Upper lobe of left lung (tissue), 6 donors: ENCODE results near the gene PHTF1. TPM values are rescaled to one million over a fixed set of nuclear protein-coding genes. Genes with fewer than 3 reads are reported as not detected.

Source experiments
- ATAC-seq, 2 donors: fragments of 200-7000 bp; cut with Tn5 transposase; one replicate each; pipeline ENCODE4 v1.9.1; 2022; ENCODE audit warnings: mild to moderate bottlenecking in 2 of 2, moderate library complexity in 2 of 2; ENCODE audit not compliant: low FRiP score in 2 of 2
- DNase-seq, 2 donors: peaks; one replicate each; pipeline ENCODE4 v3.0.0-alpha.2; 2019 to 2020
- H3K27ac ChIP-seq, 4 donors: fragments of 200-600 bp; sonication (generic); one replicate each; pipeline ENCODE4 v1.5.1; 2016 to 2019
- H3K27me3 ChIP-seq, 4 donors: fragments of 200-600 bp; sonication (generic); one replicate each; pipeline ENCODE4 v1.5.1; 2017 to 2019
- H3K36me3 ChIP-seq, 4 donors: fragments of 200-600 bp; sonication (generic); one replicate each; pipeline ENCODE4 v1.5.1; 2016 to 2019
- H3K4me1 ChIP-seq, 4 donors: fragments of 200-600 bp; sonication (generic); one replicate each; pipeline ENCODE4 v1.5.1; 2018 to 2019
- H3K4me3 ChIP-seq, 4 donors: fragments of 200-600 bp; sonication (generic); one replicate each; pipeline ENCODE4 v1.5.1; 2017 to 2019; ENCODE audit warnings: mild to moderate bottlenecking in 2 of 4, moderate library complexity in 1 of 4
- H3K9me3 ChIP-seq, 4 donors: fragments of 200-600 bp; sonication (generic); one replicate each; pipeline ENCODE4 v1.5.1; 2018 to 2019
- CTCF ChIP-seq, 6 experiments: fragments of 450-650 bp in 4 of 6; fragments of 200-600 bp in 2 of 6; sonication (generic) in 2 of 6; IDR thresholded peaks; one replicate each; pipeline ENCODE4 v1.5.1; 2016 to 2019; ENCODE audit warnings: antibody characterized with exemption in 6 of 6
- EP300 ChIP-seq, 4 donors: sonication (generic); formaldehyde crosslinking; IDR thresholded peaks; one replicate each; pipeline ENCODE4 v1.5.1; 2017; ENCODE audit warnings: antibody characterized with exemption in 4 of 4, control low read depth in 2 of 4
- POLR2A ChIP-seq, 4 donors: fragments of 450-650 bp; IDR thresholded peaks; one replicate each; pipeline ENCODE4 v1.5.1; 2016 to 2017; ENCODE audit warnings: antibody characterized with exemption in 4 of 4, mild to moderate bottlenecking in 2 of 4
- POLR2AphosphoS5 ChIP-seq, 2 donors: sonication (generic); formaldehyde crosslinking; IDR thresholded peaks; one replicate each; pipeline ENCODE4 v1.5.1; 2017; ENCODE audit warnings: antibody characterized with exemption in 2 of 2
- WGBS, 2 donors: methylation state at CpG; one replicate each; pipeline ENCODE4 v1.1.5; 2017 to 2018; 5-methylcytosine and 5-hydroxymethylcytosine counted together
- total RNA-seq, 6 donors: library from RNA; depleted of rRNA in 4 of 6; stranded (reverse); fragments of >200 nt in 4 of 6; gene quantifications; one replicate each; pipeline versions ENCODE4 v1.1.0 to v1.2.1, GENCODE V29; 2016 to 2021
- donor health status: DM: no; HTN: no; CAD: no; lungs with moderate emphysema.
- donor health status: DM: no; HTN: yes; CAD: no; lungs with severe emphysema.

Gene PHTF1
- total RNA-seq, 6 donors from 2014 or later = 14.7 to 42.3 (median 22.7) TPM

GRCh38 chr1:113660088-113660487, 99.2 kb downstream of the PHTF1 start:
- DNase-seq = no peak
- Histone ChIP-seq H3K4me1 (peaks cover 0 to 5% (median 0%) of the 10 kb centered on the region in 4 donors), H3K36me3 (peaks cover 0 to 3% (median 0%) of the 10 kb centered on the region in 4 donors), H3K9me3 (no peaks in the 10 kb centered on the region), H3K27ac (no peak overlapping the region), H3K4me3 (no peak overlapping the region), H3K27me3 (no peaks in the 10 kb centered on the region)
- ATAC-seq = no peak
- 65 to 74% methylated on average over 3 of the region's 3 CpGs for WGBS, 2 donors
- TF ChIP-seq EP300 (IDR thresholded peaks at IDR 0.05) (no peak), POLR2A (IDR thresholded peaks at IDR 0.05) (no peak), POLR2AphosphoS5 (IDR thresholded peaks at IDR 0.05) (no peak), CTCF (IDR thresholded peaks at IDR 0.05) (no peak)

- Histone ChIP-seq H3K27me3 (no peaks in the 10 kb centered on the region), H3K9me3 (no peaks in the 10 kb centered on the region), H3K27ac (no peak overlapping the region), H3K4me1 (peaks cover 0 to 5% (median 0%) of the 10 kb centered on the region in 4 donors), H3K36me3 (peaks cover 0 to 3% (median 0%) of the 10 kb centered on the region in 4 donors), H3K4me3 (no peak overlapping the region)
- ATAC-seq (no peak), DNase-seq (no peak)
- TF ChIP-seq POLR2AphosphoS5 (IDR thresholded peaks at IDR 0.05) (no peak), CTCF (IDR thresholded peaks at IDR 0.05) (no peak), EP300 (IDR thresholded peaks at IDR 0.05) (no peak), POLR2A (IDR thresholded peaks at IDR 0.05) (no peak)
- WGBS, 2 donors = 84 to 85% methylated on average over 4 of the region's 4 CpGs
Observed at GRCh38 chr1:113659556-113659955, 99.7 kb downstream of the PHTF1 start.

- peaks cover 0 to 5% (median 0%) of the 10 kb centered on the region in 4 donors for H3K36me3 ChIP-seq
- 79 to 80% methylated on average over 9 of the region's 9 CpGs for WGBS, 2 donors
- no peaks in the 10 kb centered on the region for H3K27me3 ChIP-seq
- no peaks in the 10 kb centered on the region for H3K9me3 ChIP-seq
- no peak overlapping the region for H3K4me3 ChIP-seq
- peaks cover 0 to 5% (median 0%) of the 10 kb centered on the region in 4 donors for H3K4me1 ChIP-seq
- ATAC-seq = no peak
- TF ChIP-seq POLR2A (IDR thresholded peaks at IDR 0.05) (no peak), POLR2AphosphoS5 (IDR thresholded peaks at IDR 0.05) (no peak), CTCF (IDR thresholded peaks at IDR 0.05) (no peak), EP300 (IDR thresholded peaks at IDR 0.05) (no peak)
- no peak overlapping the region for H3K27ac ChIP-seq
- no peak for DNase-seq
Observed at GRCh38 chr1:113659035-113659434, 100.3 kb downstream of the PHTF1 start.

GRCh38 chr1:113657556-113658063, 101.7 kb downstream of the PHTF1 start:
- DNase-seq (no peak), ATAC-seq (no peak)
- Histone ChIP-seq H3K4me3 (no peak overlapping the region), H3K36me3 (peaks cover 0 to 9% (median 0%) of the 10 kb centered on the region in 4 donors), H3K9me3 (no peaks in the 10 kb centered on the region), H3K27ac (no peak overlapping the region), H3K27me3 (no peaks in the 10 kb centered on the region), H3K4me1 (peaks cover 0 to 5% (median 0%) of the 10 kb centered on the region in 4 donors)
- no peak for TF ChIP-seq POLR2A (IDR thresholded peaks at IDR 0.05)
- TF ChIP-seq EP300 (IDR thresholded peaks at IDR 0.05) = no peak
- no peak for TF ChIP-seq POLR2AphosphoS5 (IDR thresholded peaks at IDR 0.05)
- no peak for TF ChIP-seq CTCF (IDR thresholded peaks at IDR 0.05)
- WGBS, 2 donors = 84 to 88% methylated on average over 3 of the region's 3 CpGs

- no peak for DNase-seq
- H3K4me3 ChIP-seq = no peak overlapping the region
- H3K36me3 ChIP-seq = peaks cover 0 to 11% (median 0%) of the 10 kb centered on the region in 4 donors
- H3K4me1 ChIP-seq = peaks cover 0 to 5% (median 0%) of the 10 kb centered on the region in 4 donors
- ATAC-seq = no peak
- no peaks in the 10 kb centered on the region for H3K9me3 ChIP-seq
- no peak overlapping the region for H3K27ac ChIP-seq
- no peak for TF ChIP-seq POLR2AphosphoS5 (IDR thresholded peaks at IDR 0.05)
- TF ChIP-seq CTCF (IDR thresholded peaks at IDR 0.05) = no peak
- no peak for TF ChIP-seq POLR2A (IDR thresholded peaks at IDR 0.05)
- no peak for TF ChIP-seq EP300 (IDR thresholded peaks at IDR 0.05)
- no peaks in the 10 kb centered on the region for H3K27me3 ChIP-seq
- WGBS, 2 donors = 83 to 89% methylated on average over 3 of the region's 3 CpGs
Observed at GRCh38 chr1:113657126-113657525, 102.2 kb downstream of the PHTF1 start.
